HG02623 (cell line): ENCODE results near the gene LEMD2.

Experiments
- ATAC-seq: cut with Tn5 transposase; IDR thresholded peaks from one replicate; pipeline ENCODE4 v1.9.1; 2021; ENCODE audit warnings: moderate library complexity; ENCODE audit not compliant: unreplicated experiment

The LEMD2 gene

GRCh38 chr6:33759887-33760629 lies 28.9 kb downstream of the LEMD2 start:
- ATAC-seq = no peak

- no peak for ATAC-seq
These were observed 30.1 kb downstream of the LEMD2 start for GRCh38 chr6:33758815-33759216.

DNA sequence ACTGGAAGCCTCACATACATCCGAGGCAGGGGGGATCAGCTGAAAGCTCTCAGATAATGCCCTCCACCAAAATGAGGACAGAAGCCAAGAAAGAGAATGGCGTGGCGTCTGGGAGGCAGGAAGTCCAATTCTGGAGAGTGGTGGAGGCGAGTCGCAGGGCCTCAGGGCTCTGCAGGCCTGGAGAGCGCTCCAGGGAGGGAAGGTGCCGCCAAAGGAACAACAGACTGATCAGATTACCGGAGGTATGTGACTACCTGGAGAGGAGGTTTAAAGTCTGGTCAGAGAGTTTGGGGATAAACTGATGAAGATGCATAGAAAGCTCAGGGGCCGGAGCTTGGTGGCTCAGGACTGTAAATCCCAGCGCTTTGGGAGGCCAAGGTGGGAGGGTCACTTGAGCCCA lies 31.0 kb downstream of the LEMD2 start:
- ATAC-seq = no peak

DNA sequence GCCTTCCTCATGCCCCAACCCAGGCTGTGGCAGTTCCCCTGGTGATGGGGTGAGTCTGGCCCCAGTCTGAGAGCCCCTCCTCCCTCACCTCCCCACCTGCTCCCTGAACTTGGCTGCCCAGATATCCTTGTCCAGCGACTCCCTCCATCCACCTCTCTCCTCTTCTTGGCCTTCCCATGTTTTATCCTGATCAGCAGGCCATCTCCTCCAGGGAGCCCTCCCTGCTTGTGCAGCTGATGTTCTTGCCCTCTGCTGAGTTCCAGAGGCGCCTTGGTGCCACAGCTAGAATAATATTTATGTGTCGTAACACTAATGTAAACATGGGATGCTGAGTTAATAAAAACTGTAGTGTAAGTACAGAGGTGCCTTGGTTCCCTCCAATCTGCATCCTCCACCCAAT lies 31.8 kb downstream of the LEMD2 start:
- ATAC-seq = no peak

DNA sequence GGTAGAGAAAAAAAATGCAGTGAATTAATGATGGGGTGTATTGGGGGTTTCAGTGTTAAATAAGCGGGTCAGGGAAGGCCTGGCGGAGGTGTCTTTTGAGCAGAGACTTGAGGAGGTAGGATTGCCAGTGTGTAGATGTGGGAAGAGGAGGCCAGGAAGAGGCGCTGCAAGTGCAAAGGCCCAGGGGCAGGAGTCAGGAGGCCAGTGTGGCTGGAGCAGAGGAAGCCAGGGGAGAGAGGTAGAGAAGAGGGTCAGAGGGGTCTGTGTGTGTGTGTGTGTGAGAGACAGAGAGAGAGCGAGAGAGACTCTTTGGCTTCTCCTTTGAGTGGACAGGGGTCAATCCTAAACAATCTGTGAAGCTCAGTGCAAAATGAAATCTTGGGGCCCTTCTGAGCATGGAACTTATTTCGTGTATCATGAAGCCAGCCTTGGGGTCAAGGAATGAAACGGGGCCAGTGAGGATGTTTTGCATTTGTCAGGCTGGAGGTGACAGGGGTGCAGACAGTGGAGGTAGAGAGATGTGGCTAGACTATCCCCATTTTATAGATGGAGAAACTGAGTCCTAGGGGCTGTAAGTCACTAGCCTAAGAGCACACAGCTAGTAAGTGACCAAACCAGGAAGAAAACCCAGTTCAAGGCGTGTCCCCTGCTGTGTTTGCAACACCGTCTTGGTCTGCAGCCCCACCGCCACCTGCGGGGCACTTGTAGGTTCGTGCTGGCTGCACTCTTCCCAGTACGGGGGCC lies 32.5 kb downstream of the LEMD2 start:
- no peak for ATAC-seq

DNA sequence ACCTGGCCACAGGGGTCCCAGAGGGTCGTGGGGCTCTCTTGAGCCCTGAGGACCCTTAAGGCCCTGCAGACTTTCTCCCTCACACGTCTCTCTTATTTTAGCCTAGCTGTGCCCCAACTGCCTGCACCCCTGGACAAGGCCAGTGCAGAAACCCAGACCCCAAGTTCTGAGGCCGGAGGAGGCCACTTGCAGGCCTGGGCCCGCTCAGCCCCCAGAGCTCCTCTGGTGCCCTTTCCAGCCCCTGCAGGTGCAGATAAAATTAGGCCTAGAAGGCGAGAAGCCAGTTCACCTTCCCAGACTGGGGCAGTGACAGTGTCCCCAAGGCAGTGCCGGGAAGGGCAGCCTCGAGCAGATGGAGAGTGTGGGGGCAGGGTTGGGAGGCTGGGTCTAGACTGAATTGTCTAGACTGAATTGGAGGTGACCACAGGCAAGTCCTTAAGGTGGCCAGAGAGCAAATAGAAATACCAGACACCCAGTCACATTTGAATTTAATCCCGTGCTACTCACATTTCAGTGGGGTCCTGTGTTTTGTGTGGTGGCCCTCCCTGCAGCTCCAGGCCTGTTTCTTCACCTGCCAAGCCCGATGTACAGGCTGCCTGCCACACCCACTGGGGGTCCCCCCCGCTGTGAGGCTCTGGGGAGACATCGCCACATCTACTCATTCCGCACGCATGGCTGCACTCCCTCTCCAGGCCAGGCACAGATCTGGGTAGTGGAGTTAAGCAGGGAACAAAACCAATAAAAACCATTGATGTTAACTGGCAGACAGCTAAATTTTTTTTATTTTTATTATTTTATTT lies 33.7 kb downstream of the LEMD2 start:
- no peak for ATAC-seq

DNA sequence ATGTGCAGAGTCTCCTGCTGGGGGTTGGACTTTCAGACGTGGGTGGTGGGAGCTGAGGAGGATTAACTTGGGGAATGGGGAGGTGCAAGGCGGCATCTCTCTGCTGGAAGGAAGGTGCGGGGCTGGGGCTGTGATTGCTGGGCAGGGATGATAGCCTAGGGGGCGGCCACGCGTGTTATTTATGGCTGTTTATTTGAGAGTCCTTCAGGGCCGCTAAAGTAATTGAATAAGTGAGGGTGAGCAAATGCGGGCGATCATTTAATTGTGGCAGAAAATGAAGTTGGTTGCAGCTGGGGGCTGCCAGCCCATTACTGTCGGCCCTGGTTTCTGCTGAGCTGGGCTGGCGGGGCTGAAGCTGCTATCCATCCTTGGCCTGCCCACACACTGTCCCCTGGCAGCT lies 34.7 kb downstream of the LEMD2 start:
- no peak for ATAC-seq

DNA sequence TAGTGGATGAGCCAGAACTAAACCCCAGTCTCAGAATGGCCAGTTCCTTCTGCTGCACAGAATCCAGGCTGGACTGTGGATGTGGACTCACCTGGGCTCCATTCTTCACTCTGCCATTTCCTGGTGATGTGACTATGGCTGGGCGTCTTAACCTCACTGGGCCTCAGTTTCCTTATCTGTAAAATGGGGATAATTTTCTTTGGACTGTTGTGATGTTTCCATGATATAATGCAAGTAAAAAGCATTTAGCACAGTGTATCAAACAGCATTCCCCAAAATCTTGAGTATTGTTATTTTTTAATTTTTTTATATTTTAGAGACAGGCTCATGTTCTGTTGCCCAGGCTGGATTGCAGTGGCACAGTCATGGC lies 36.3 kb downstream of the LEMD2 start:
- no peak for ATAC-seq

DNA sequence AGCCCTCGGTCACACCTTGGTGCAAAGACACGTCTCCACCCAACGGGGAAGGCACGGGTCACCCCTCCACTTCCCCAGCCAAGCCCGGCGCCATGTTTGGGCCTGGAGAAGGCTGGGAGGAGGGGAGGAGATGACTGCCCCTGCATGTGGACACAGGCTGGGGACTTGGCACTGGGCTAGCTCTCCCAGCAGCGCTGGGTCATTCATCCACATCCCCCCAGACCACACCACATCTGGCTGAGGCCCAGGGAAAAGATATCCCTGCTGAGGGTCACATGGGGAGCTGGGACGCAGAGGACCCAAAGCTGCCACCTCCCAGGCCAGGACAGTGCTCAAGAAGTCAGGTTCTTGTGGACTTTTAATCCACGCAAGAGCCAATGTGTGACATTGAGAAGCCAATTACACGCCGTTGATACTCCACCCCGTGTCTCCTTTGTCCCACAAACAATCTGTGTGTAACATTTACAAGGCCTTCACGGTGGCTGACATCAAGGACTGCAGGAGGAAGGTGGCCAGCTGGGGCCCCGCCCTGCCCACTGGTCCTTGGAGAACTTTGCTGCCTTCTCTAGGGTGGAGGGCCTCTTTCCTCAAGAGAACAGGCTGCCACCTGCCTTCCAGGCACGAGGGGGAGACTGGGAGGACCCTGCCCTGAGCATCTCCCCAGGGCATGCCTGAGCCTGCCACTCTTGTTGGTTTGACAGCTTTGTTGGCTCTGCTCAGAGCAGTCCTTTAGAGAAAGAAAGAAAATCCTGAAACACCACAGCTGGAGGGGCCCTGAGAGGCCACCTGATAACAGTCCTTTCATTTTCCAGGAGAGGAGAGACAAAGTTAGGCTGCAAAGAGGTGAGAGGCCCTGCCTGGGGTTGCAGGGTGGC lies 36.9 kb downstream of the LEMD2 start:
- no peak for ATAC-seq

- ATAC-seq = no peak
These were observed 38.5 kb downstream of the LEMD2 start for GRCh38 chr6:33750244-33750991.

GRCh38 chr6:33749401-33749800 lies 39.5 kb downstream of the LEMD2 start:
- no peak for ATAC-seq

GRCh38 chr6:33748841-33749240 lies 40.1 kb downstream of the LEMD2 start:
- no peak for ATAC-seq

DNA sequence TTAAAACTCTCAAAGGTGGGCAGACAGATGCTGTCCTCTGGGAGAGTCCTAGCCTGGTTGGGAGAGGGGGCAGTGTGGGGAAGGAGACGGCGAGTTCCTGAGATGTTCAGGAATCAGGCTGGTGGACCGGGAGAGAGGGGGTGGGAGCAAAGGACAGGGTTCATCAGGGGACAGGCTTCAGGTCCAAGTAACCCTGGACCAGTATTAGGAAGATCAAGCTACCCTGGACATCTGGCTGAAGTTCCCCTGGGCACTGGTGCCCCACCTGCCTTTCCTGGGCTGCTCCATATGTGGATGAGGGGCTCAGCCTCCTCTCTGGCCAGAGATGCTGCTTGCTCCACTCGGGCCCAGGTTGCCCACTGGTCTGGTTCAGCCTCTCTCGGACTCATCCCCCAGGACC lies 41.1 kb downstream of the LEMD2 start:
- no peak for ATAC-seq

- ATAC-seq = no peak
These were observed 42.3 kb downstream of the LEMD2 start, which contains the start of gene IP6K3 for GRCh38 chr6:33746651-33747100. Gene IP6K3, minus strand, starts transcription at chr6:33746905. Its CDS starts 11,429 bp downstream, at chr6:33735476.

GRCh38 chr6:33746036-33746600 lies 42.8 kb downstream of the LEMD2 start:
- ATAC-seq = no peak

DNA sequence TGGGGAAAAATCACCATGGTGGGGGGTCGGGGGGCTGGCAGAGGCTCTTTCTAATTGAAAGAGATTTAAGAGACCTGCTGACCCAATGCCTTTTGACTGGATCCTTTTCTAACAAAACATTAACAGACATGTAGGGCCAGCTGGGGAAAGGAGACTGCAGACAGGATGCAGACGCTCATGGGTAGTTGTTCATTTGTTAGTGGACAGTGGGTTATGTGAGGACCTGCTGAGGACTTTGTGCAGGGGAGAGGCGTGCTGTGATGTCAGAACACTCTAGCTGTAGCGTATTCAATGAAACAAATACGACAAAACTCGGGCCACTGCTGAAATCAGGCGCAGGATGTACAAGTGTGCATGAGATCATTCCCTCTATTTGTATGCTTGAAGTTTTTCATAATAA lies 43.4 kb downstream of the LEMD2 start:
- no peak for ATAC-seq

- ATAC-seq = no peak
These were observed 43.9 kb downstream of the LEMD2 start for GRCh38 chr6:33744895-33745546.

DNA sequence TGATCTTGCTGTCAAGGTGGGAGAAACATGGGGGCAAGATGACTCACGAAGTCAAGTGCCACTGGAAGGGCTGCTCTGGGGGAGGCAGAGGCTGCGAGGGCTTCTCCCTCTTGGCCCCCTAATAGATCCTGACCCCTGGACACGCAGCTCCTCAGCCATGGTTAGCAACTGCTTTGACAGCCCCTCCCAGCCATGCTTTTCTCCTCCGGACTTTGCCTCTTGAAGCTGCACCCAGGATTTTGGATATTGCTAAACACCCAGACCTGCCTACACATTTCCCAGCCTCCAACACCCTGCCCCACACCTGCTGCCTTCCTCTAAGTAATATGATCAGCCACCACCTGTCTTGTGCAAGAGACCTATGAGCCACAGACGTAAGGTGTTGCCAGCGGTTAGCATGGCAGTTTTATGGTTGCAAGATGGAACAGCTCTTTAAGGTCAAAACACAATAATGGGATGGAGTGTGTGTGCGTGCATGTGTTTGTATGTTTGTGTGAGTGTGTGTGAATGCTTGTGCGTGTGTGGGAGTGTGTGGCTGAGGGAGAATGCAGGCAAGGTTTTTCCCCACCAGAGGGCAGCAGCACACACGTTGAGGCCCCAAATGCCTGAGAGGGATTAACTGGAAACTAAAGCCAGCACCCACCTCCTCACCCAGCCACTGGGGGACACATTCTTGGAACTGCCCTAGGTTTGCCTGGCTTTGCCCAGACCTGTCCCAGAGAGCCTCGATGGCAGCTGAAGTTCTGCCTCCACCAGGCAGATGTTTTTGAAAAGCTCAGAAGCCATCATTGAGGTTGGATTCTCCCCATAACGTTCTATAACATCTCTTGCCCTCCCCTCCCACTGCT lies 44.7 kb downstream of the LEMD2 start:
- ATAC-seq = no peak
